Mammary epithelial cell (primary cell): ENCODE data around the gene COX6B2.

ENCODE experiments used
- CTCF ChIP-seq, 2 donors: IDR thresholded peaks in 1 of 2; conservative IDR thresholded peaks in 1 of 2; 2 replicates each; pipeline ENCODE4 v1.5.1; 2011 to 2012; ENCODE audit warnings: inconsistent platforms in 2 of 2, low read length in 2 of 2, mild to moderate bottlenecking in 2 of 2, control low read depth in 1 of 2, low read depth in 1 of 2; ENCODE audit not compliant: insufficient read depth in 1 of 2; ENCODE audit errors: extremely low read depth in 1 of 2
- EZH2 ChIP-seq: IDR thresholded peaks from 2 replicates; pipeline ENCODE4 v1.6.1; 2012; ENCODE audit warnings: low read length, inconsistent platforms, borderline replicate concordance

- TF ChIP-seq CTCF (conservative IDR thresholded peaks at IDR 0.05 in 1 of 2, IDR thresholded peaks at IDR 0.05 in 1 of 2; ENCODE audit: extremely low read depth in 1 of 2, insufficient read depth in 1 of 2, low read depth in 1 of 2, low read length in 2 of 2) (no peak), EZH2 (no peak)
Measured at GRCh38 chr19:55360902-55361301, 6.4 kb upstream of the COX6B2 start.
